GM23338 (cell line): ENCODE measurements around the gene RERGL. TPM values are rescaled to one million over a fixed set of nuclear protein-coding genes. Genes with fewer than 3 reads are reported as not detected.

ENCODE experiments used
- ATAC-seq: fragments of 200-7000 bp; cut with Tn5 transposase; 3 replicates; pipeline ENCODE4 v1.9.1; 2020
- DNase-seq: peaks from one replicate; pipeline ENCODE4 v3.0.0-alpha.2; 2015; ENCODE audit warnings: low spot score
- H2AFZ ChIP-seq: fragments of 200-600 bp; sonication (generic); 2 replicates; pipeline ENCODE4 v1.8.0; 2016; ENCODE audit warnings: antibody characterized with exemption, mild to moderate bottlenecking, moderate library complexity
- H3F3A ChIP-seq: fragments of 200-600 bp; sonication (generic); replicated peaks from 2 replicates; pipeline ENCODE4 v1.8.0; 2017; ENCODE audit warnings: antibody characterized with exemption, mixed run types, low read depth
- H3K27ac ChIP-seq: fragments of 200-600 bp; sonication (generic); 2 replicates; pipeline ENCODE4 v1.6.1; 2016; ENCODE audit warnings: low read depth
- H3K27me3 ChIP-seq: fragments of 200-600 bp; sonication (generic); 2 replicates; pipeline ENCODE4 v1.8.0; 2016; ENCODE audit warnings: mild to moderate bottlenecking, mixed run types, moderate library complexity; ENCODE audit not compliant: insufficient read depth
- H3K36me3 ChIP-seq: fragments of 200-600 bp; sonication (generic); 2 replicates; pipeline ENCODE4 v1.8.0; 2016; ENCODE audit warnings: mild to moderate bottlenecking; ENCODE audit not compliant: insufficient read depth
- H3K4me1 ChIP-seq: fragments of 200-600 bp; sonication (generic); 2 replicates; pipeline ENCODE4 v1.8.0; 2016; ENCODE audit warnings: mild to moderate bottlenecking, moderate library complexity; ENCODE audit not compliant: insufficient read depth
- H3K4me2 ChIP-seq: fragments of 200-600 bp; sonication (generic); 2 replicates; pipeline ENCODE4 v1.7.1; 2017; ENCODE audit warnings: mixed run types
- H3K4me3 ChIP-seq: fragments of 200-600 bp; sonication (generic); 2 replicates; pipeline ENCODE4 v1.6.1; 2016; ENCODE audit warnings: mixed run types
- H3K79me2 ChIP-seq: fragments of 200-600 bp; sonication (generic); replicated peaks from 2 replicates; pipeline ENCODE4 v1.8.0; 2017; ENCODE audit warnings: mild to moderate bottlenecking; ENCODE audit not compliant: insufficient read depth
- H3K9me2 ChIP-seq: fragments of 200-600 bp; sonication (generic); 2 replicates; pipeline ENCODE4 v1.8.0; 2017; ENCODE audit not compliant: insufficient read depth
- H4K20me1 ChIP-seq: fragments of 200-600 bp; sonication (generic); replicated peaks from 2 replicates; pipeline ENCODE4 v1.8.0; 2017; ENCODE audit warnings: mild to moderate bottlenecking; ENCODE audit not compliant: insufficient read depth
- H3K27ac Mint-ChIP-seq: 2 replicates; pipeline ENCODE4 v1.8.0; 2020; ENCODE audit warnings: inconsistent platforms, mild to moderate bottlenecking, moderate library complexity, mixed read lengths
- H3K27me3 Mint-ChIP-seq: 3 replicates; pipeline ENCODE4 v1.8.0; 2022; ENCODE audit warnings: low read depth, mild to moderate bottlenecking, moderate library complexity, mixed read lengths, inconsistent platforms; ENCODE audit not compliant: insufficient read depth, poor library complexity
- H3K36me3 Mint-ChIP-seq: 3 replicates; pipeline ENCODE4 v1.8.0; 2021; ENCODE audit warnings: low read depth, mild to moderate bottlenecking, inconsistent platforms, moderate library complexity, mixed read lengths
- H3K4me1 Mint-ChIP-seq: 3 replicates; pipeline ENCODE4 v1.8.0; 2020; ENCODE audit warnings: mild to moderate bottlenecking, inconsistent platforms, mixed read lengths
- H3K4me3 Mint-ChIP-seq: 3 replicates; pipeline ENCODE4 v1.8.0; 2021; ENCODE audit warnings: moderate library complexity, mild to moderate bottlenecking, inconsistent platforms, mixed read lengths
- H3K9me3 Mint-ChIP-seq: 3 replicates; pipeline ENCODE4 v1.8.0; 2020; ENCODE audit warnings: moderate library complexity, mild to moderate bottlenecking, inconsistent platforms, mixed read lengths
- EZH2 ChIP-seq: fragments of 200-600 bp; sonication (generic); IDR thresholded peaks from one replicate; pipeline ENCODE4 v1.8.0; 2017; ENCODE audit warnings: antibody characterized with exemption, mild to moderate bottlenecking, low read depth; ENCODE audit not compliant: unreplicated experiment
- EZH2phosphoT487 ChIP-seq: fragments of 200-600 bp; sonication (generic); IDR thresholded peaks from one replicate; pipeline ENCODE4 v1.8.1; 2018; ENCODE audit warnings: antibody characterized with exemption; ENCODE audit not compliant: unreplicated experiment
- JUNB ChIP-seq: IDR thresholded peaks from one replicate; pipeline ENCODE4 v1.6.1; 2016; ENCODE audit warnings: antibody characterized with exemption; ENCODE audit not compliant: unreplicated experiment
- NANOG ChIP-seq: IDR thresholded peaks from 2 replicates; pipeline ENCODE4 v1.6.1; 2016; ENCODE audit warnings: antibody characterized with exemption, borderline replicate concordance
- POLR2AphosphoS5 ChIP-seq: IDR thresholded peaks from 2 replicates; pipeline ENCODE4 v1.6.1; 2016; ENCODE audit warnings: antibody characterized with exemption, low read depth
- ZNF331 ChIP-seq: fragments of 250-450 bp; sonication (Bioruptor Pico); IDR thresholded peaks from 2 replicates; pipeline ENCODE4 v1.5.0; 2020; ENCODE audit warnings: low read depth, mild to moderate bottlenecking, moderate library complexity
- polyA plus RNA-seq: library from polyadenylated mRNA; unstranded; fragments of >200 nt; fragmentation: Nextera tagmentation; extraction: Ambion mirVana; gene quantifications from 2 replicates; pipeline ENCODE4 v1.2.1, GENCODE V29; 2016
- total RNA-seq: library from RNA; depleted of rRNA; stranded (reverse); fragments of >200 nt; shearing (Covaris generic); gene quantifications from 2 replicates; pipeline ENCODE4 v1.2.3, GENCODE V29; 2014
- TF ChIP-seq, protein P1 (sequence below): IDR thresholded peaks from one replicate; pipeline ENCODE4 v1.6.1; 2018; ENCODE audit warnings: antibody characterized with exemption; ENCODE audit not compliant: unreplicated experiment
- TF ChIP-seq, protein P2 (sequence below), 2 experiments: fragments of 200-600 bp in 1 of 2; sonication (generic) in 1 of 2; conservative IDR thresholded peaks; 2 replicates each; pipeline versions ENCODE4 v1.5.1 to v1.6.1; 2016 to 2017; ENCODE audit warnings: antibody characterized with exemption in 2 of 2, low read depth in 2 of 2, mild to moderate bottlenecking in 2 of 2, moderate library complexity in 1 of 2
- TF ChIP-seq, protein P3 (sequence below): IDR thresholded peaks from 2 replicates; pipeline ENCODE4 v1.6.1; 2016; ENCODE audit warnings: antibody characterized with exemption
- TF ChIP-seq, protein P4 (sequence below): fragments of 250-450 bp; sonication (Bioruptor Pico); IDR thresholded peaks from 2 replicates; pipeline ENCODE4 v1.5.0; 2020; ENCODE audit warnings: mild to moderate bottlenecking, moderate library complexity

Gene RERGL
- total and polyA plus RNA-seq, 2 experiments from 2014 or later: not detected

DNA sequence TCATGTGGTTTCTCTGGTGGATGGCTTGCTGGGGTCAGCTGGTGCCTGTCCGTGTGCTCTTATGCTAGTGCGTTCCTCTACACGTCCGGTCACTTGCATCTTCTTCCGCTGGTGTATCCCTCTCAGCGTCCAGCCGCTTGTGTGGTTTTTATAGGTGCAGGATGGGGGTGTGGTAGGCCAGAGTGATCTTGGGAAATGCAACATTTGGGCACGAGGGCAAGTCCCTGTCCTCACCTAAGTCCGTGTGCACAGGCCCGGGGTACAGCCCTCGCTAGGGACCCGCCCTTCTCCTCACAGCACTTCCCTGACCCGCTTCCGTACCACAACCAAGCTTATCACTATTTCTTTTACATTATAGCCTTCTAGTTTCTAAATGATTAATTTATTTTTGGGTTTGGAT, 17.3 kb downstream of the RERGL start (continued):
- TF ChIP-seq, protein P1, sequence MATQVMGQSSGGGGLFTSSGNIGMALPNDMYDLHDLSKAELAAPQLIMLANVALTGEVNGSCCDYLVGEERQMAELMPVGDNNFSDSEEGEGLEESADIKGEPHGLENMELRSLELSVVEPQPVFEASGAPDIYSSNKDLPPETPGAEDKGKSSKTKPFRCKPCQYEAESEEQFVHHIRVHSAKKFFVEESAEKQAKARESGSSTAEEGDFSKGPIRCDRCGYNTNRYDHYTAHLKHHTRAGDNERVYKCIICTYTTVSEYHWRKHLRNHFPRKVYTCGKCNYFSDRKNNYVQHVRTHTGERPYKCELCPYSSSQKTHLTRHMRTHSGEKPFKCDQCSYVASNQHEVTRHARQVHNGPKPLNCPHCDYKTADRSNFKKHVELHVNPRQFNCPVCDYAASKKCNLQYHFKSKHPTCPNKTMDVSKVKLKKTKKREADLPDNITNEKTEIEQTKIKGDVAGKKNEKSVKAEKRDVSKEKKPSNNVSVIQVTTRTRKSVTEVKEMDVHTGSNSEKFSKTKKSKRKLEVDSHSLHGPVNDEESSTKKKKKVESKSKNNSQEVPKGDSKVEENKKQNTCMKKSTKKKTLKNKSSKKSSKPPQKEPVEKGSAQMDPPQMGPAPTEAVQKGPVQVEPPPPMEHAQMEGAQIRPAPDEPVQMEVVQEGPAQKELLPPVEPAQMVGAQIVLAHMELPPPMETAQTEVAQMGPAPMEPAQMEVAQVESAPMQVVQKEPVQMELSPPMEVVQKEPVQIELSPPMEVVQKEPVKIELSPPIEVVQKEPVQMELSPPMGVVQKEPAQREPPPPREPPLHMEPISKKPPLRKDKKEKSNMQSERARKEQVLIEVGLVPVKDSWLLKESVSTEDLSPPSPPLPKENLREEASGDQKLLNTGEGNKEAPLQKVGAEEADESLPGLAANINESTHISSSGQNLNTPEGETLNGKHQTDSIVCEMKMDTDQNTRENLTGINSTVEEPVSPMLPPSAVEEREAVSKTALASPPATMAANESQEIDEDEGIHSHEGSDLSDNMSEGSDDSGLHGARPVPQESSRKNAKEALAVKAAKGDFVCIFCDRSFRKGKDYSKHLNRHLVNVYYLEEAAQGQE: no peak
- TF ChIP-seq, protein P2, sequence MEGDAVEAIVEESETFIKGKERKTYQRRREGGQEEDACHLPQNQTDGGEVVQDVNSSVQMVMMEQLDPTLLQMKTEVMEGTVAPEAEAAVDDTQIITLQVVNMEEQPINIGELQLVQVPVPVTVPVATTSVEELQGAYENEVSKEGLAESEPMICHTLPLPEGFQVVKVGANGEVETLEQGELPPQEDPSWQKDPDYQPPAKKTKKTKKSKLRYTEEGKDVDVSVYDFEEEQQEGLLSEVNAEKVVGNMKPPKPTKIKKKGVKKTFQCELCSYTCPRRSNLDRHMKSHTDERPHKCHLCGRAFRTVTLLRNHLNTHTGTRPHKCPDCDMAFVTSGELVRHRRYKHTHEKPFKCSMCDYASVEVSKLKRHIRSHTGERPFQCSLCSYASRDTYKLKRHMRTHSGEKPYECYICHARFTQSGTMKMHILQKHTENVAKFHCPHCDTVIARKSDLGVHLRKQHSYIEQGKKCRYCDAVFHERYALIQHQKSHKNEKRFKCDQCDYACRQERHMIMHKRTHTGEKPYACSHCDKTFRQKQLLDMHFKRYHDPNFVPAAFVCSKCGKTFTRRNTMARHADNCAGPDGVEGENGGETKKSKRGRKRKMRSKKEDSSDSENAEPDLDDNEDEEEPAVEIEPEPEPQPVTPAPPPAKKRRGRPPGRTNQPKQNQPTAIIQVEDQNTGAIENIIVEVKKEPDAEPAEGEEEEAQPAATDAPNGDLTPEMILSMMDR (conservative IDR thresholded peaks at IDR 0.05; ENCODE audit: low read depth in 2 of 2): no peak
- TF ChIP-seq, protein P3, sequence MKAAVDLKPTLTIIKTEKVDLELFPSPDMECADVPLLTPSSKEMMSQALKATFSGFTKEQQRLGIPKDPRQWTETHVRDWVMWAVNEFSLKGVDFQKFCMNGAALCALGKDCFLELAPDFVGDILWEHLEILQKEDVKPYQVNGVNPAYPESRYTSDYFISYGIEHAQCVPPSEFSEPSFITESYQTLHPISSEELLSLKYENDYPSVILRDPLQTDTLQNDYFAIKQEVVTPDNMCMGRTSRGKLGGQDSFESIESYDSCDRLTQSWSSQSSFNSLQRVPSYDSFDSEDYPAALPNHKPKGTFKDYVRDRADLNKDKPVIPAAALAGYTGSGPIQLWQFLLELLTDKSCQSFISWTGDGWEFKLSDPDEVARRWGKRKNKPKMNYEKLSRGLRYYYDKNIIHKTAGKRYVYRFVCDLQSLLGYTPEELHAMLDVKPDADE: no peak
- TF ChIP-seq EZH2phosphoT487 (no peak), EZH2 (no peak), ZNF331 (no peak), JUNB (no peak)

DNA sequence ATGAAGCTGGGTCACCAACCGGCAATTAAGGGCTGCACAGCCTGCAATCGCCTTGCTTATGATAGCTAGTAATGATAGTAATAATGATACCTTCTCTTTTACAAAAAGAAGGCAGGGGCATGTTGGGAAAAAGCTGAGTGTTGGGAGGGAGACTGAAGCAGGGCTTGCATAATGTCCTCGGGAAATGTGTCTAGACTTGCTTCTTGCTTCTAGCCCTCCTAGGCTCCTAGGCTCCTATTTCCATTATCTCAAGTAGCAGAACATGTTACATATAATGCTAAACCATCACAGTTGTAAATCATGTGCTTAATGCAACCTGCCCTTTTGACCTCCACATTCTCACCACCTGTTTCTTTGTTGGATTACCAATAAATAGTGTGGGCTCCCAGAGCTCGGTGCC, 18.7 kb downstream of the RERGL start:
- no peak overlapping the region for H3K27ac ChIP-seq
- no peaks in the 10 kb centered on the region for H4K20me1 ChIP-seq
- H3K79me2 ChIP-seq: no peaks in the 10 kb centered on the region
- H3K4me3 ChIP-seq: no peak overlapping the region
- H3K9me3 Mint-ChIP-seq: no peaks in the 10 kb centered on the region
- H3K27me3 Mint-ChIP-seq: peaks cover 1% of the 10 kb centered on the region
- no peaks in the 10 kb centered on the region for H3K36me3 Mint-ChIP-seq
- no peak for DNase-seq
- no peaks in the 10 kb centered on the region for H3F3A ChIP-seq
- ATAC-seq: no peak
- no peaks in the 10 kb centered on the region; the same call in 1 of the 2 replicates for H3K9me2 ChIP-seq
- no peak overlapping the region for H3K4me2 ChIP-seq
- peaks cover 35% of the 10 kb centered on the region for H3K4me1 Mint-ChIP-seq
- H3K36me3 ChIP-seq: no peaks in the 10 kb centered on the region; the same call in 1 of the 2 replicates
- no peaks in the 10 kb centered on the region; the same call in 1 of the 2 replicates for H3K27me3 ChIP-seq
- no peak overlapping the region for H2AFZ ChIP-seq
- H3K4me1 ChIP-seq: peaks cover 24% of the 10 kb centered on the region; the same call in 1 of the 2 replicates
- no peak overlapping the region for H3K4me3 Mint-ChIP-seq
- H3K27ac Mint-ChIP-seq: no peak overlapping the region
- TF ChIP-seq NANOG (no peak), POLR2AphosphoS5 (no peak), EZH2 (no peak)
- TF ChIP-seq, protein P2 (conservative IDR thresholded peaks at IDR 0.05; ENCODE audit: low read depth in 2 of 2): no peak
- TF ChIP-seq, protein P4, sequence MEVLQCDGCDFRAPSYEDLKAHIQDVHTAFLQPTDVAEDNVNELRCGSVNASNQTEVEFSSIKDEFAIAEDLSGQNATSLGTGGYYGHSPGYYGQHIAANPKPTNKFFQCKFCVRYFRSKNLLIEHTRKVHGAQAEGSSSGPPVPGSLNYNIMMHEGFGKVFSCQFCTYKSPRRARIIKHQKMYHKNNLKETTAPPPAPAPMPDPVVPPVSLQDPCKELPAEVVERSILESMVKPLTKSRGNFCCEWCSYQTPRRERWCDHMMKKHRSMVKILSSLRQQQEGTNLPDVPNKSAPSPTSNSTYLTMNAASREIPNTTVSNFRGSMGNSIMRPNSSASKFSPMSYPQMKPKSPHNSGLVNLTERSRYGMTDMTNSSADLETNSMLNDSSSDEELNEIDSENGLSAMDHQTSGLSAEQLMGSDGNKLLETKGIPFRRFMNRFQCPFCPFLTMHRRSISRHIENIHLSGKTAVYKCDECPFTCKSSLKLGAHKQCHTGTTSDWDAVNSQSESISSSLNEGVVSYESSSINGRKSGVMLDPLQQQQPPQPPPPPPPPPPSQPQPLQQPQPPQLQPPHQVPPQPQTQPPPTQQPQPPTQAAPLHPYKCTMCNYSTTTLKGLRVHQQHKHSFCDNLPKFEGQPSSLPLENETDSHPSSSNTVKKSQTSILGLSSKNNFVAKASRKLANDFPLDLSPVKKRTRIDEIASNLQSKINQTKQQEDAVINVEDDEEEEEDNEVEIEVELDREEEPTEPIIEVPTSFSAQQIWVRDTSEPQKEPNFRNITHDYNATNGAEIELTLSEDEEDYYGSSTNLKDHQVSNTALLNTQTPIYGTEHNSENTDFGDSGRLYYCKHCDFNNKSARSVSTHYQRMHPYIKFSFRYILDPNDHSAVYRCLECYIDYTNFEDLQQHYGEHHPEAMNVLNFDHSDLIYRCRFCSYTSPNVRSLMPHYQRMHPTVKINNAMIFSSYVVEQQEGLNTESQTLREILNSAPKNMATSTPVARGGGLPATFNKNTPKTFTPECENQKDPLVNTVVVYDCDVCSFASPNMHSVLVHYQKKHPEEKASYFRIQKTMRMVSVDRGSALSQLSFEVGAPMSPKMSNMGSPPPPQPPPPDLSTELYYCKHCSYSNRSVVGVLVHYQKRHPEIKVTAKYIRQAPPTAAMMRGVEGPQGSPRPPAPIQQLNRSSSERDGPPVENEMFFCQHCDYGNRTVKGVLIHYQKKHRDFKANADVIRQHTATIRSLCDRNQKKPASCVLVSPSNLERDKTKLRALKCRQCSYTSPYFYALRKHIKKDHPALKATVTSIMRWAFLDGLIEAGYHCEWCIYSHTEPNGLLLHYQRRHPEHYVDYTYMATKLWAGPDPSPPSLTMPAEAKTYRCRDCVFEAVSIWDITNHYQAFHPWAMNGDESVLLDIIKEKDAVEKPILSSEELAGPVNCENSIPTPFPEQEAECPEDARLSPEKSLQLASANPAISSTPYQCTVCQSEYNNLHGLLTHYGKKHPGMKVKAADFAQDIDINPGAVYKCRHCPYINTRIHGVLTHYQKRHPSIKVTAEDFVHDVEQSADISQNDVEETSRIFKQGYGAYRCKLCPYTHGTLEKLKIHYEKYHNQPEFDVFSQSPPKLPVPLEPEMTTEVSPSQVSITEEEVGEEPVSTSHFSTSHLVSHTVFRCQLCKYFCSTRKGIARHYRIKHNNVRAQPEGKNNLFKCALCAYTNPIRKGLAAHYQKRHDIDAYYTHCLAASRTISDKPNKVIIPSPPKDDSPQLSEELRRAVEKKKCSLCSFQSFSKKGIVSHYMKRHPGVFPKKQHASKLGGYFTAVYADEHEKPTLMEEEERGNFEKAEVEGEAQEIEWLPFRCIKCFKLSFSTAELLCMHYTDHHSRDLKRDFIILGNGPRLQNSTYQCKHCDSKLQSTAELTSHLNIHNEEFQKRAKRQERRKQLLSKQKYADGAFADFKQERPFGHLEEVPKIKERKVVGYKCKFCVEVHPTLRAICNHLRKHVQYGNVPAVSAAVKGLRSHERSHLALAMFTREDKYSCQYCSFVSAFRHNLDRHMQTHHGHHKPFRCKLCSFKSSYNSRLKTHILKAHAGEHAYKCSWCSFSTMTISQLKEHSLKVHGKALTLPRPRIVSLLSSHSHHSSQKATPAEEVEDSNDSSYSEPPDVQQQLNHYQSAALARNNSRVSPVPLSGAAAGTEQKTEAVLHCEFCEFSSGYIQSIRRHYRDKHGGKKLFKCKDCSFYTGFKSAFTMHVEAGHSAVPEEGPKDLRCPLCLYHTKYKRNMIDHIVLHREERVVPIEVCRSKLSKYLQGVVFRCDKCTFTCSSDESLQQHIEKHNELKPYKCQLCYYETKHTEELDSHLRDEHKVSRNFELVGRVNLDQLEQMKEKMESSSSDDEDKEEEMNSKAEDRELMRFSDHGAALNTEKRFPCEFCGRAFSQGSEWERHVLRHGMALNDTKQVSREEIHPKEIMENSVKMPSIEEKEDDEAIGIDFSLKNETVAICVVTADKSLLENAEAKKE (CRISPR knock-in tag): no peak
